Sigmoid colon (tissue), 4 donors: ENCODE results near the gene TPM4.

Experiments used
- CTCF ChIP-seq, 4 experiments: fragments of 450-650 bp in 3 of 4; fragments of 200-600 bp in 1 of 4; IDR thresholded peaks; one replicate each; pipeline ENCODE4 v1.5.1; 2016 to 2019; ENCODE audit warnings: antibody characterized with exemption in 4 of 4, mild to moderate bottlenecking in 3 of 4, moderate library complexity in 2 of 4
- POLR2A ChIP-seq, 2 donors: fragments of 450-650 bp; IDR thresholded peaks; one replicate each; pipeline ENCODE4 v1.6.1; 2016; ENCODE audit warnings: antibody characterized with exemption in 2 of 2, mild to moderate bottlenecking in 2 of 2, moderate library complexity in 2 of 2
- POLR2AphosphoS5 ChIP-seq, 4 donors: sonication (generic); formaldehyde crosslinking; IDR thresholded peaks; one replicate each; pipeline ENCODE4 v1.6.1; 2017; ENCODE audit warnings: antibody characterized with exemption in 4 of 4

GRCh38 chr19:16040642-16041041, 35.7 kb upstream of the TPM4 start:
- no peak for TF ChIP-seq CTCF (IDR thresholded peaks at IDR 0.05)
- TF ChIP-seq POLR2A (IDR thresholded peaks at IDR 0.05) = no peak
- TF ChIP-seq POLR2AphosphoS5 (IDR thresholded peaks at IDR 0.05) = no peak
